ENCODE results near the gene RGP1. TPM values are rescaled to one million over a fixed set of nuclear protein-coding genes. Genes with fewer than 3 reads are reported as not detected.

RGP1 gene
- total RNA-seq, 4 donors from 2014 or later: 12.7 to 19.2 (median 17.5) TPM

- TF ChIP-seq CTCF (IDR thresholded peaks at IDR 0.05): no peak
- ATAC-seq (ENCODE audit: low FRiP score) (no peak), DNase-seq (ENCODE audit: low spot score) (no peak)
Measured at GRCh38 chr9:35750256-35750531, 1.1 kb downstream of the RGP1 start.

GRCh38 chr9:35753466-35753865 lies 4.4 kb downstream of the RGP1 start:
- no peak for TF ChIP-seq CTCF (IDR thresholded peaks at IDR 0.05)
- no peak for DNase-seq (ENCODE audit: low spot score)
- ATAC-seq (ENCODE audit: low FRiP score): no peak

DNA sequence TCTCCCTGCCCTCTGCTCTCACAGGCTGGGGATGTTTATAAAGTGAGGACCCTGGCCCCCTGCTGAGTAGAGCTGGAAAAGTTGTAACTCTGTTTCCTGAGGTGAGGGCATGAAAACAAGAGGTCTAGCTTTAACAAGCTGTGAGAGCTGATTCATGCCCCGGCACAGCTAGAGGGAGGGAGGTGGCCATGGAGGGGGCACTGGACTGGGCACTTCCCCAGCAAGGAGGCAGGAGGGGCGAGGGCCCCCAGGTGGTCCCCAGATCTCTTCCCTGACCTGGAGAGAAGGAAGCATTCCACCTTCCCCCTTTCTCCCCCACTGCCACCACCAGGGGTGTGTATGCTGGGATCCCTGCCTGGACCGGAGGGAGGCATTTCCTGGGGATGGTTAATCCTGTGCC lies 5.2 kb downstream of the RGP1 start, which contains the start of gene MSMP:
TSS of gene MSMP (minus strand) at position 13 of the 400 bp plus-strand sequence. CDS start 147 bp downstream, outside the sequence.
- DNase-seq (ENCODE audit: low spot score) (no peak), ATAC-seq (ENCODE audit: low FRiP score) (no peak)
- TF ChIP-seq CTCF (IDR thresholded peaks at IDR 0.05): no peak

- DNase-seq (ENCODE audit: low spot score): no peak
Measured at GRCh38 chr9:35755071-35755470, 6.0 kb downstream of the RGP1 start.

DNA sequence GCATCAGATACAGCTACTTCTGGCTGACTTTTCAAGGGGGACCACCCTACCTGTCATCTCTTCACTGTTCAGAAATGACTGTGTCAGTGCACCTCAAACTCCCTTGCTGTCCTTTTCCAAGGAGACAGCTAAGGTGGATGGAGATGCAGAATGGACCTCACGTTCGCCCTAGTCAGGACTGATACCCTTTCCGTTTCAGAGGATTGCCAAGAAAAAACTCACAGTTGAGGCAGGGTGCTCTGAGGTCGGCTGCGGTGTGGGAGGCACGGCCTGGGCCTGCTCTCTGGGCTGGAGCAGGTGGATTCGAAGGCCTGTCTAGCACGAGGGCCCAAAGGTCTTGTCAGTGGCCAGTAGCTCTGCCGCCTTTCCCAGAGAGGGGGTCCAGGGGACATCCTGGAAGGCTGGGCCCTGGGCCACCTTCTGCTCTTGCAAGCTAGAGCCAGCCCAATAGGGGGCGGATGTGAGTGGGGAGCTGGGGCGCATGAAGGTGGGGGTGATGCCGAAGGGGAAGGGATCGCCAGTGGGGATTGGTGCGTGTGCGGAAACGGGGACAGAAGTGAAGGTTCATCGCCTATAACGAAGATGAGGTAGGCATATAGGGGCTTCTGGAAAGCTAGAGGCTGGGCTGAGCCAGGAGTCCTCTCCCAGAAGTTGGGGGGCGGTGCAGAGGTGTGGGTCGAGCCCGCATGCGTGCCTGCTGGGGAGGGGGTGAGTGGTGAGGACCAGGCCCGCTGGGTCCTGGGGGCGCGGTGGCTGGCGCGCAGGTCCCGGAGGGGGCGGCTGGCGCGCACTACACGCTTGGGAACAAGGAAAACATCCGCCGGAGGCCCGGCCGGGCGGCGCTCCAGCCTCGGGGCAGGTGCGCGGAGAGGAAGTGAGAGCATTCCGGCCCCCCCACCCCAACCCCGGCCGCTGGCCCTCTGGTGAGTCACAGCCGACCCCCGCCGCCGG lies 7.5 kb downstream of the RGP1 start:
- no peak for TF ChIP-seq CTCF (IDR thresholded peaks at IDR 0.05)
- DNase-seq (ENCODE audit: low spot score) (no peak), ATAC-seq (ENCODE audit: low FRiP score) (peak; percentile 88)

More at GRCh38 chr9:35755071-35755470, 6.0 kb downstream of the RGP1 start:
- TF ChIP-seq CTCF (IDR thresholded peaks at IDR 0.05): no peak
- no peak for ATAC-seq (ENCODE audit: low FRiP score)

GRCh38 chr9:35757226-35757891 lies 8.3 kb downstream of the RGP1 start:
- no peak for TF ChIP-seq CTCF (IDR thresholded peaks at IDR 0.05)
- DNase-seq (ENCODE audit: low spot score) (no peak), ATAC-seq (ENCODE audit: low FRiP score) (peak; percentile 74)
